A673 (cell line): ENCODE results near the gene FSTL4.

Experiments
- CTCF ChIP-seq: fragments of 300-800, 200-600 bp; sonication (generic); conservative IDR thresholded peaks from 2 replicates; pipeline ENCODE4 v1.5.1; 2017; ENCODE audit warnings: low read depth, mild to moderate bottlenecking, antibody characterized with exemption, low read length, moderate library complexity, mixed read lengths
- EZH2 ChIP-seq: fragments of 200-600 bp; sonication (generic); IDR thresholded peaks from 2 replicates; pipeline ENCODE4 v1.6.1; 2017; ENCODE audit warnings: borderline replicate concordance, low read depth, mild to moderate bottlenecking, mixed read lengths, antibody characterized with exemption, low read length; ENCODE audit not compliant: poor library complexity, severe bottlenecking

- TF ChIP-seq CTCF (no peak), EZH2 (no peak)
These were observed 24.9 kb upstream of the FSTL4 start for GRCh38 chr5:133637206-133637605.
